ENCODE measurements around the gene SYNE4. TPM values are rescaled to one million over a fixed set of nuclear protein-coding genes. Genes with fewer than 3 reads are reported as not detected.

The SYNE4 gene
- total and polyA plus RNA-seq, 2 experiments from 2014 or later: 6.3 to 8.7 TPM

DNA sequence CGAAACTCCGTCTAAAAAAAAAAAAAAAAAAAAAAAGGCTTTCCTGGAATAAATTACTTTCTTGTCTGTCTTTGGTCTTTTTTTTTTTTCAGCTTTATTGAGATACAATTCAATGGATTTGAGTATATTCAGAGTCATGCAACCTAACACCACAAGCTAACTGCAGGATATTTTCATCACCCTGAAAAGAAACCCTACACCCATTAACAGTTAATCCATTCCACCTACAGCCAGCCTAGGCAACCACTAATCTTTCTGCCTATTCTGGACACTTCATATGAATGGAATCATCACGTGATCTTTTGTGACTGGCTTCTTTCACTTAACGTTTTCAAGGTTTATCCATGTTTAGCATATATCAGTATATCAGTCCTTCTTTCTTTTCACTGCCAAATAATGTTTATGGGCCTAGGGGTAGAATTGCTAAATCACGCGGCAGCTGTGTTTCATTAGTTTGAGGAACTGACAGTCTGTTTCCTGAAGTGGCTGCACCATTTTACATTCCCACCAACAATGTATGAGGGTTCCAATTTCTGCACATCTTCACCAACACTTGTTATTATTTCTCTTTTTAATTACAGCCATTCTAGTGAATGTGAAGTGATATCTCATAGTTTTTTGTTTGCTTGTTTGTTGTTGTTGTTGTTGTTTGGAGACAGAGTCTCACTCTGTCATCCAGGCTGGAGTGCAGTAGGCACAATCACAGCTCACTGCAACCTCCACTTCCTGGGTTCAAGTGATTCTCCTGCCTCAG is 52.6 kb downstream of the SYNE4 start:
- TF ChIP-seq, protein P1, sequence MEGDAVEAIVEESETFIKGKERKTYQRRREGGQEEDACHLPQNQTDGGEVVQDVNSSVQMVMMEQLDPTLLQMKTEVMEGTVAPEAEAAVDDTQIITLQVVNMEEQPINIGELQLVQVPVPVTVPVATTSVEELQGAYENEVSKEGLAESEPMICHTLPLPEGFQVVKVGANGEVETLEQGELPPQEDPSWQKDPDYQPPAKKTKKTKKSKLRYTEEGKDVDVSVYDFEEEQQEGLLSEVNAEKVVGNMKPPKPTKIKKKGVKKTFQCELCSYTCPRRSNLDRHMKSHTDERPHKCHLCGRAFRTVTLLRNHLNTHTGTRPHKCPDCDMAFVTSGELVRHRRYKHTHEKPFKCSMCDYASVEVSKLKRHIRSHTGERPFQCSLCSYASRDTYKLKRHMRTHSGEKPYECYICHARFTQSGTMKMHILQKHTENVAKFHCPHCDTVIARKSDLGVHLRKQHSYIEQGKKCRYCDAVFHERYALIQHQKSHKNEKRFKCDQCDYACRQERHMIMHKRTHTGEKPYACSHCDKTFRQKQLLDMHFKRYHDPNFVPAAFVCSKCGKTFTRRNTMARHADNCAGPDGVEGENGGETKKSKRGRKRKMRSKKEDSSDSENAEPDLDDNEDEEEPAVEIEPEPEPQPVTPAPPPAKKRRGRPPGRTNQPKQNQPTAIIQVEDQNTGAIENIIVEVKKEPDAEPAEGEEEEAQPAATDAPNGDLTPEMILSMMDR (IDR thresholded peaks at IDR 0.05; ENCODE audit: low read depth, low read length): no peak
- no peaks in the 10 kb centered on the region for H3K9me3 ChIP-seq (ENCODE audit: low read depth)
- H3K27ac ChIP-seq: no peak overlapping the region
- H3K36me3 ChIP-seq: no peaks in the 10 kb centered on the region
- no peak for DNase-seq (ENCODE audit: low read depth in 1 of 2, low spot score in 1 of 2)
- no peaks in the 10 kb centered on the region for H3K4me1 ChIP-seq (ENCODE audit: low read depth)
- no peak overlapping the region for H3K4me3 ChIP-seq
- H3K27me3 ChIP-seq: peaks cover 47% of the 10 kb centered on the region

Other genes with a start within 250 kb of the SYNE4 start
- 10.9 and 47.4 TPM in 2 replicates for gene ARHGAP33, start 233.2 kb downstream of the SYNE4 start, total RNA-seq
- gene ARHGAP33, start 233.2 kb downstream of the SYNE4 start, polyA plus RNA-seq: 16.1 and 31.9 TPM in 2 replicates
- 0.09 TPM in 1 of 2 replicates, not detected in the other for gene PRODH2, start 196.0 kb downstream of the SYNE4 start, total RNA-seq
- gene PRODH2, start 196.0 kb downstream of the SYNE4 start, polyA plus RNA-seq: not detected in 2 replicates
- 1.1 and 1.3 TPM in 2 replicates for gene NPHS1, start 156.3 kb downstream of the SYNE4 start, total RNA-seq
- gene NPHS1, start 156.3 kb downstream of the SYNE4 start, polyA plus RNA-seq: 0.37 TPM in 1 of 2 replicates, not detected in the other
- gene KIRREL2, start 151.9 kb downstream of the SYNE4 start, total RNA-seq: 3.5 and 4.2 TPM in 2 replicates
- 3.2 and 3.7 TPM in 2 replicates for gene KIRREL2, start 151.9 kb downstream of the SYNE4 start, polyA plus RNA-seq
- 126 and 134 TPM in 2 replicates for gene APLP1, start 140.2 kb downstream of the SYNE4 start, total RNA-seq
- 117 and 157 TPM in 2 replicates for gene APLP1, start 140.2 kb downstream of the SYNE4 start, polyA plus RNA-seq
- gene NFKBID, start 108.3 kb downstream of the SYNE4 start, total RNA-seq: 3.7 and 5.1 TPM in 2 replicates
- 6.4 and 8.5 TPM in 2 replicates for gene NFKBID, start 108.3 kb downstream of the SYNE4 start, polyA plus RNA-seq
- gene HCST, start 106.3 kb downstream of the SYNE4 start, total RNA-seq: 2.5 TPM in 1 of 2 replicates, not detected in the other
- 2.1 and 2.4 TPM in 2 replicates for gene HCST, start 106.3 kb downstream of the SYNE4 start, polyA plus RNA-seq
- 2.9 TPM in 1 of 2 replicates, not detected in the other for gene TYROBP, start 100.5 kb downstream of the SYNE4 start, total RNA-seq
- 0.79 TPM in 1 of 2 replicates, not detected in the other for gene TYROBP, start 100.5 kb downstream of the SYNE4 start, polyA plus RNA-seq
- gene LRFN3, start 72.4 kb downstream of the SYNE4 start, total RNA-seq: 13.4 and 14.3 TPM in 2 replicates
- gene LRFN3, start 72.4 kb downstream of the SYNE4 start, polyA plus RNA-seq: 10.3 and 16.0 TPM in 2 replicates
- gene SDHAF1, start 13.6 kb downstream of the SYNE4 start, total RNA-seq: 49.6 and 58.0 TPM in 2 replicates
- 31.9 and 36.2 TPM in 2 replicates for gene SDHAF1, start 13.6 kb downstream of the SYNE4 start, polyA plus RNA-seq
- gene ALKBH6, start 5.4 kb upstream of the SYNE4 start, total RNA-seq: 52.2 and 79.0 TPM in 2 replicates
- 39.6 and 66.9 TPM in 2 replicates for gene ALKBH6, start 5.4 kb upstream of the SYNE4 start, polyA plus RNA-seq
- 7.1 and 10.9 TPM in 2 replicates for gene CLIP3, start 24.1 kb upstream of the SYNE4 start, total RNA-seq
- 18.9 and 26.4 TPM in 2 replicates for gene CLIP3, start 24.1 kb upstream of the SYNE4 start, polyA plus RNA-seq
- 18.9 and 37.0 TPM in 2 replicates for gene THAP8, start 45.5 kb upstream of the SYNE4 start, total RNA-seq
- 24.8 and 32.5 TPM in 2 replicates for gene THAP8, start 45.5 kb upstream of the SYNE4 start, polyA plus RNA-seq
- gene WDR62, start 46.1 kb upstream of the SYNE4 start, total RNA-seq: 3.9 and 13.4 TPM in 2 replicates
- gene WDR62, start 46.1 kb upstream of the SYNE4 start, polyA plus RNA-seq: 2.1 and 9.1 TPM in 2 replicates
- not detected in 2 replicates for gene OVOL3, start 102.3 kb upstream of the SYNE4 start, total RNA-seq
- 0.36 TPM in 1 of 2 replicates, not detected in the other for gene OVOL3, start 102.3 kb upstream of the SYNE4 start, polyA plus RNA-seq
- 64.5 and 130 TPM in 2 replicates for gene POLR2I, start 106.1 kb upstream of the SYNE4 start, total RNA-seq
- gene POLR2I, start 106.1 kb upstream of the SYNE4 start, polyA plus RNA-seq: 224 and 229 TPM in 2 replicates
- 177 and 261 TPM in 2 replicates for gene TBCB, start 106.7 kb upstream of the SYNE4 start, total RNA-seq
- gene TBCB, start 106.7 kb upstream of the SYNE4 start, polyA plus RNA-seq: 202 and 268 TPM in 2 replicates
- gene CAPNS1, start 131.3 kb upstream of the SYNE4 start, total RNA-seq: 198 and 384 TPM in 2 replicates
- gene CAPNS1, start 131.3 kb upstream of the SYNE4 start, polyA plus RNA-seq: 294 and 413 TPM in 2 replicates
- gene COX7A1, start 143.6 kb upstream of the SYNE4 start, total RNA-seq: 1.2 TPM in 1 of 2 replicates, not detected in the other
- gene COX7A1, start 143.6 kb upstream of the SYNE4 start, polyA plus RNA-seq: 1.4 and 6.5 TPM in 2 replicates
- gene ZNF565, start 205.9 kb upstream of the SYNE4 start, total RNA-seq: 1.2 and 2.5 TPM in 2 replicates
- gene ZNF565, start 205.9 kb upstream of the SYNE4 start, polyA plus RNA-seq: 3.8 and 4.4 TPM in 2 replicates
- gene ZNF146, start 206.3 kb upstream of the SYNE4 start, total RNA-seq: 57.4 and 83.4 TPM in 2 replicates
- gene ZNF146, start 206.3 kb upstream of the SYNE4 start, polyA plus RNA-seq: 39.8 and 57.0 TPM in 2 replicates

Measured in cardiac muscle cell (in vitro differentiated cells and primary cell).